GM12891 (cell line): ENCODE results near the gene KLF17.
"Not testable (repeated sequence)": the region's sequence is repeated elsewhere in the genome, so short reads cannot be mapped to it uniquely, and the experiment has no call there.

Experiments used
- DNase-seq: peaks from one replicate; pipeline ENCODE4 v3.0.0; 2011; ENCODE audit warnings: low spot score; ENCODE audit not compliant: insufficient read length
- FAIRE-seq: peaks from 2 replicates; lab custom pipeline; 2011; peaks lifted over from hg19 to GRCh38; lab: Jason Lieb, UNC
- PAX5 ChIP-seq: IDR thresholded peaks from 2 replicates; pipeline ENCODE4 v1.6.1; 2011; ENCODE audit warnings: low read length, moderate library complexity, mild to moderate bottlenecking; ENCODE audit not compliant: insufficient read depth, severe bottlenecking
- POLR2A ChIP-seq: IDR thresholded peaks from 2 replicates; pipeline ENCODE4 v1.6.1; 2011; ENCODE audit warnings: low read depth, low read length, control low read depth
- POLR2AphosphoS5 ChIP-seq: IDR thresholded peaks from 2 replicates; pipeline ENCODE4 v1.6.1; 2011; ENCODE audit warnings: low read depth, low read length, control low read depth
- POU2F2 ChIP-seq: IDR thresholded peaks from 2 replicates; pipeline ENCODE4 v1.6.1; 2011; ENCODE audit warnings: low read depth, mild to moderate bottlenecking, control low read depth, low read length, moderate library complexity
- SPI1 ChIP-seq: IDR thresholded peaks from 2 replicates; pipeline ENCODE4 v1.6.1; 2011; ENCODE audit warnings: low read depth, low read length, control low read depth
- TAF1 ChIP-seq: IDR thresholded peaks from 2 replicates; pipeline ENCODE4 v1.6.1; 2011; ENCODE audit warnings: low read depth, low read length, control low read depth

KLF17 gene

DNA sequence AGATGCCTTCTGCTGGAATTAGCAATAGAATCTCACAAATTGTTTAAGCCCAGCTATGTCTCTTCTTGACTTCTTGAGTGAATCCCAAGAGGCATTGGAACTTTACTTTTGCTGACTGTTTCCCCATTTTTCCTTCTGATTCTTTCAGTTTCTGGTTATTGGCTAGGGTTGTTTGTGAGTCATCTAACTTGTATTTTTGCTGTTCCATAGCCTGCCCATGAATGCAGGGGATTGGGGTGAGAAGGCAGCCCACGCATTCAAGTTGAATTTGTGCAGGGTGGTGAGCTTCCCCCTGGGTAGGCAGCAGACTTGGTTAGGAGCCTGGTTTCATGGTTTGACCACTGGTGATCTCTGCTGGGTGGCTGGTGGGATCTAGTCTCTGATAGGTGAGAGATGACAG is 10.4 kb upstream of the KLF17 start:
- no peak for FAIRE-seq
- TF ChIP-seq POU2F2 (no peak), SPI1 (no peak), POLR2A (no peak), POLR2AphosphoS5 (no peak)
- no peak for DNase-seq

DNA sequence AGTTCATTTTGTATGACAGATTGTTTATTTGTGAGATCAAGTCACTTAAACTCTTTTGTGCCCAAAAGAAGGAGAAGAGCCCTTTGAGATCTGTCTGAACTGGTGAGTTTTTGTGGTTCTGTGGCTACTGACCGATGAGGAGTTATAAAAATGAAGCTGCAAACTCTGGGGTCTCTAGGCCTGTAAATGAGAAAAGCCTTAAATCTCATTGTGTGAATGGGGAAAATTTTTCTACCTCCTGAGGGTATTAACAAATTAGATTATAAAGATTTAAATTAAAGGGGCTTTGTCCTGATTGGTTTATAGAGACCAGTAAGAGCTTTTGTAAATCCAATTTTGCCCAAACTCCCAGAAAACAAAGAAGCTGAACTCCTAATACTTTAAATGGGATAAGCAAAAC is 9.7 kb upstream of the KLF17 start:
- FAIRE-seq (no peak), DNase-seq (no peak)
- TF ChIP-seq POU2F2 (no peak), TAF1 (no peak), POLR2A (no peak), SPI1 (no peak), PAX5 (no peak), POLR2AphosphoS5 (no peak)

DNA sequence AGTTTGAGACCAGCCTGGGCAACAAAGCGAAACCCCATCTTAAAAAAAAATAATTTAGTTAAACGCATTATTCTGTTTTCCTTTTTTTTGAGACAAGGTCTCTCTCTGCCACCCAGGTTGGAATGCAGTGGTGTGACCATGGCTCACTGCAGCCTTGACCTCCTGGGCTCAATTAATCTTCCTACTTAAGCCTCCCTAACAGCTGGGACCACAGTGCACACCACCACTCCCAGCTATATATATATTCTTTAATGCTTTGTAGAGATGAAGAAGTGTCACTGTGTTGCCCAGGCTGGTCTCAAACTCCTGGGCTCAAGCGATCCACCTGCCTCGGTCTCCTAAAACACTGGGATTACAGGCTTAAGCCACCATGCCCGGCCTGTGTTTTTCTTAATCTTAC is 7.7 kb upstream of the KLF17 start:
- no peak for TF ChIP-seq POLR2A
- TF ChIP-seq TAF1 = no peak
- no peak for TF ChIP-seq PAX5
- TF ChIP-seq POU2F2 = no peak
- no peak for TF ChIP-seq POLR2AphosphoS5
- TF ChIP-seq SPI1 = no peak
- FAIRE-seq (no peak), DNase-seq (no peak)

DNA sequence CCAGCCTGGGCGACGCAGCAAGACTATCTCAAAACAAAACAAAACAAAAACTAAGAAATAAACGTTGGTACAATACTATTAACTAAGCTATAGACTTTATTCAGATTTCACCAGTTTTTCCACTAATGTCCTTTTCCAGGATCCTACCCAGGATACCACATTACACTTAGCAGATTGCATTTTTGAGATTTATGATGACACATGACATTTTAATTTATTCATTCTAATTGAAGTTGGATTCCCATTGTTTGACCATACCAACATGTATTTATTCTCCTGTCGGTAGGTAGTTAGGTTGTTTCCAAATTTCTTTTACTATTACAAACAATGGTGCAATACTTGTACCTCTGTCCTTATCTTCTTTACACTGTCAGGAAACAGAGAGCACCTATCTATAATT is 6.8 kb upstream of the KLF17 start:
- DNase-seq = no peak
- FAIRE-seq = no peak
- no peak for TF ChIP-seq PAX5
- TF ChIP-seq SPI1 = no peak
- no peak for TF ChIP-seq POLR2A
- TF ChIP-seq POLR2AphosphoS5 = no peak
- TF ChIP-seq TAF1 = no peak
- no peak for TF ChIP-seq POU2F2

DNA sequence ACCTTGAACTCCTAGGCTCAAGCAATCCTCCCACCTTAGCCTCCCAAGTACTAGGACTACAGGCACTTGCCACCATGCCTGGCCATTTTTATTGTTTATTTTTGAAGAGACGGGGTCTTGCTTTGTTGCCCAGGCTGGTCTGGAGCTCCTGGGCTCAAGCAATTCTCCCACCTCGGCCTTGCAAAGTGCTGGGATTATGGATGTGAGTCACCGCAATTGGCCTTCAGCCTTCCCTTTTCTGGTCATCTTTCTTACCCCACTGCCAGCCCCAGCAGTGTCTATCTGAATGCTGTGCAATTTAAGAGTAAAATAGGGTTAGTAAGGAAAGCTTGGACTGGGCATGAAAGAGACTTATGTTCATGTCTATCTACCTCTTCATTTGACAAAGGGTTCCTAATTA is 6.1 kb upstream of the KLF17 start:
- no peak for FAIRE-seq
- no peak for DNase-seq
- no peak for TF ChIP-seq TAF1
- no peak for TF ChIP-seq POLR2A
- TF ChIP-seq SPI1 = no peak
- no peak for TF ChIP-seq POU2F2
- TF ChIP-seq POLR2AphosphoS5 = no peak
- TF ChIP-seq PAX5 = no peak

DNA sequence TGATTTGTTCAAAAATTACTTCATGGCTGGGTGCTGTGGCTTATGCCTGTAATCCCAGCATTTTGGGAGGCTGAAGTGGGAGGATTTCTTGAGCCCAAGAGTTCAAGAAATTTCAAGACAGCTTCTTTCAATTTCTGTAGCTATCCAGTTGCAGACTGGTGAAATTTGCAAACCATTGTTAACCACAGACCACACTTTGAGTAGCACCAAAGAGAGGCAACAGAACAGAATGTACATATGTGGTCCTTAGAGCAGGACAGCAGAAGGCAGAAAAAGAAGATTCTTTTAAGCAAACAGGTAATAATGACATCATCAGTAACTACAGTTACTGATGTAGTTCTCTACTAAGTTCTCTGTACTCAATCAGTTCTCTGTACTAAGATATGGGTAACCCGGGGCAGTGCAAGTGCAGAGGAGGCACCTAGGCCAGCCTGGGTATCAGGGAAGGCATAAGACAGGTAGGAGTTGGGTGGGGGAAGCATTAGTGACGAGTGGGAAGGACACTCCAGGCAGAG is 5.5 kb upstream of the KLF17 start:
- DNase-seq = no peak
- TF ChIP-seq POLR2AphosphoS5 = no peak
- no peak for TF ChIP-seq TAF1
- no peak for TF ChIP-seq POU2F2
- TF ChIP-seq POLR2A = no peak
- TF ChIP-seq PAX5 = no peak
- TF ChIP-seq SPI1 = no peak
- peak; percentile 47 for FAIRE-seq

DNA sequence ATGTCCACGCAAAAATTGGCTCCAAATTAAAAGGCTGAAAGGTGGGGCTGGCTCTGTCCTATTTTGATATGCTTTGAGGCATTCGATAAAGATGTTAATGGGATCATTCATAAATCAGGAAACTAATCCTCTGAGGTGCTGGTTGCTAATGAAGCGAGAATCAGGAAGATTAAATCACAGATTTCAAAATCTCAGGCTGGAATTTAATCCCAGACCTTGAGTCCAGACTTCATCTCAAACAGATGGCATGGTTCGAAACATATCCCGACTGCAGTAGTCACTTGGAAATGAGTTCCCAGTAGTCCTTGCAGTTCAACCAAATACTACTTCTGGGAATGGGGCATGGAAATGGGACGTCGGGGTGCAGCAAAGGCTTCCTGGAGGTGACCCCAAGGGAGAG is 4.5 kb upstream of the KLF17 start:
- no peak for FAIRE-seq
- DNase-seq = no peak
- TF ChIP-seq SPI1 = no peak
- no peak for TF ChIP-seq PAX5
- no peak for TF ChIP-seq TAF1
- no peak for TF ChIP-seq POU2F2
- no peak for TF ChIP-seq POLR2A
- no peak for TF ChIP-seq POLR2AphosphoS5

DNA sequence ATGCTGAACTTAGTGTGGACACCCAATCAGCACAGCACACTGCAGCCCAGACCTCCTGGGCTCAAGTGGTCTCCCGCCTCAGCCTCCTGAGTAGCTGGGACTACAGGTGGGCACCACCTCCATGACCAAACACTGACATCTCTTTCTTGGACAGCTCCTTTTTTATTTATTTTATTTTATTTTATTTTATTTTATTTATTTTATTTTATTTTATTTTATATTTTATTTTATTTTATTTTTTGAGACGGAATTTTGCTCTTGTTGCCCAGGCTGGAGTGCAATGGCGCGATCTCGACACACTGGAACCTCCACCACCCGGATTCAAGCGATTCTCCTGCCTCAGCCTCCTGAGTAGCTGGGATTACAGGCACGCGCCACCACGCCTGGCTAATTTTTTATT is 1.3 kb upstream of the KLF17 start:
- DNase-seq, FAIRE-seq: not testable (repeated sequence)

DNA sequence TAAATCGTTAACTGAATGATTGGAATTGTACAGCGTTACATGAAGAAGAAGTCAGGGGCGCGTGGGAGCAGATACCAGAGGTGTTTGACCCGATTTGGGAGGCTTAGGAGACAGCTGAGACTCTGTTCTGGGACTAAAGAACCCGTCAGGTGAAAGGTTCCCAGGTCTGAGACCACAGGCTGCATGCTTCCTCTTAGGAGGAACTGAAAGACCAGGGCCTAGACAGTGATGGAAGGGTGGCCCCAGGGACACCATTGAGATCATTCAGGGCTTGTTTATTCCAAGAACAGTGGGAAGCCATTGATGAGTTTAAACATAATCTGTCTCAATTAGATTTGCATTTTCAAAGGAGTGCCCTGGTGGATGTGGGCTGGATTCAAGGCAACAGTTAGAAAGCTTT is 904 bp downstream of the KLF17 start:
- TF ChIP-seq SPI1 (peak; percentile 28; the same call in 1 of the 2 replicates), PAX5 (no peak), POLR2A (no peak)
- no peak for DNase-seq
- no peak for FAIRE-seq

DNA sequence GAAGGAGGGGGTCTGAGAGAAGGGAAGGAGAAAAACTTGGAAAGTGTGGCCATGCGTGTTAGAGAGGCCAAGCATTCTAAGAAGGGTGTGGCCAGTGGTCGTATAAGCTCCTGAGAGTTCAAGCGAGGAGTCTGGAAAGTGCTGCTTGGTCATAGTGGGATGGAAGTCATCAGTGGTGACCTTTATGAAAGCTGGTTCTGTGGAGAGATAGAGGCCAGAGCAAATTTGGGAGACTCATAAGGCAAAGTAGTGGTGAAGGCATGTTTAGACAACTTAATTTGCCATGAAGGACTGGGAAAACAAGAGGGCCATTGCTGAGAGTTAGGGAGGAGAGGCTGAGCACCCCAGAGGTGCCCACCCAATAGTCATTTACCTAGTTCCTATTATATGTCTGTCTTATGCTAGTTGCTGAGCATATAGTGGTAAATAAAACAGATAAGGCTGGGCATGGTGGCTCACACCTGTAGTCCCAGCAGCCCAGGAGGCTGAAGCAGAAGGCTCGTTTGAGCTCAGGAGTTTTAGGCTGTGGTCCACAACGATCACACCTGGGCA is 1.9 kb downstream of the KLF17 start:
- FAIRE-seq (no peak), DNase-seq (no peak)
- TF ChIP-seq POLR2AphosphoS5 = no peak
- TF ChIP-seq TAF1 = no peak
- no peak for TF ChIP-seq SPI1
- TF ChIP-seq POLR2A = no peak
- no peak for TF ChIP-seq POU2F2
- TF ChIP-seq PAX5 = no peak

DNA sequence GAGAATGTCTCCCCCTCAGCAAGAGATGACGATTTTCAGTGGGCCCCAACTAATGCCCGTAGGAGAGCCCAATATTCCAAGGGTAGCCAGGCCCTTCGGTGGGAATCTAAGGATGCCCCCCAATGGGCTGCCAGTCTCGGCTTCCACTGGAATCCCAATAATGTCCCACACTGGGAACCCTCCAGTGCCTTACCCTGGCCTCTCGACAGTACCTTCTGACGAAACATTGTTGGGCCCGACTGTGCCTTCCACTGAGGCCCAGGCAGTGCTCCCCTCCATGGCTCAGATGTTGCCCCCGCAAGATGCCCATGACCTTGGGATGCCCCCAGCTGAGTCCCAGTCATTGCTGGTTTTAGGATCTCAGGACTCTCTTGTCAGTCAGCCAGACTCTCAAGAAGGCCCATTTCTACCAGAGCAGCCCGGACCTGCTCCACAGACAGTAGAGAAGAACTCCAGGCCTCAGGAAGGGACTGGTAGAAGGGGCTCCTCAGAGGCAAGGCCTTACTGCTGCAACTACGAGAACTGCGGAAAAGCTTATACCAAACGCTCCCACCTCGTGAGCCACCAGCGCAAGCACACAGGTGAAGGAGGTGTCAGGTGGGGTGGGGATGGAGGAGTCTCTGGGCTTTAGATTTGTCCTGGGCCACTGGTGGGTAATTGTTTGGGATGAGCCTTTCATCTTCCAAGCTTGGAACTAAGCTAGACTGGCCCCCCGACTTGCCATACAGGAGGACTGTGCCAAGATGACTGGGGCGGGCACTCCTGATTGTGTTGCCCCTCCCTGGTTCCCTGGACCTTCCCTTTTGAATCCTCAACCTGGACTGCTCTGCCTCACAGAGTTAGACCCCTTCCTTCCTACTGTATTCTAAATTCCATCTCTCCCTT is 11.2 kb downstream of the KLF17 start:
- DNase-seq = no peak
- no peak for TF ChIP-seq TAF1
- FAIRE-seq = no peak
